LNCAP (cell line): ENCODE results near the gene NDUFV1.

Experiments used
- CTCF ChIP-seq: fragments of 450-650 bp; IDR thresholded peaks from 2 replicates; pipeline ENCODE4 v1.5.1; 2017; ENCODE audit warnings: mild to moderate bottlenecking

Gene NDUFV1

GRCh38 chr11:67584205-67584880 is 22.4 kb upstream of the NDUFV1 start:
- TF ChIP-seq CTCF, result no peak

GRCh38 chr11:67584881-67585873 is 21.6 kb upstream of the NDUFV1 start:
- no peak for TF ChIP-seq CTCF

- no peak for TF ChIP-seq CTCF
These were observed 20.8 kb upstream of the NDUFV1 start for GRCh38 chr11:67585911-67586310.

GRCh38 chr11:67586568-67587250 is 20.0 kb upstream of the NDUFV1 start:
- no peak for TF ChIP-seq CTCF

GRCh38 chr11:67588136-67588503 is 18.6 kb upstream of the NDUFV1 start:
- TF ChIP-seq CTCF, result no peak

- TF ChIP-seq CTCF, result no peak
These were observed 13.7 kb upstream of the NDUFV1 start for GRCh38 chr11:67592880-67593564.

- TF ChIP-seq CTCF, result no peak
These were observed 13.2 kb upstream of the NDUFV1 start for GRCh38 chr11:67593565-67593905.
